CD4-positive, alpha-beta T cell (primary cell): ENCODE data around the gene F10. TPM values are rescaled to one million over a fixed set of nuclear protein-coding genes. Genes with fewer than 3 reads are reported as not detected.

Source experiments
- ATAC-seq: fragments of 200-7000 bp; cut with Tn5 transposase; one replicate; pipeline ENCODE4 v1.10.0; 2022; ENCODE audit warnings: mild to moderate bottlenecking; ENCODE audit not compliant: poor library complexity
- CTCF ChIA-PET: fragments of 350-600 bp; sonication (Branson Sonifier 250); formaldehyde crosslinking; loops from one replicate; lab custom pipeline; 2021; ENCODE audit warnings: antibody characterized with exemption, inconsistent platforms; lab: Charles Lee
- POLR2A ChIA-PET: fragments of 350-600 bp; sonication (Branson Sonifier 250); formaldehyde crosslinking; loops from one replicate; lab custom pipeline; 2021; ENCODE audit warnings: antibody characterized with exemption, inconsistent platforms; lab: Charles Lee
- DNase-seq, 14 experiments: peaks; one replicate each; pipeline ENCODE4 v3.0.0-alpha.2; 2013 to 2020; ENCODE audit warnings: mixed read lengths in 2 of 14
- H3K27ac ChIP-seq, 2 donors: one replicate each; pipeline versions ENCODE4 v1.5.1 to v1.7.0; 2013; ENCODE audit warnings: low read length in 2 of 2, low read depth in 1 of 2, mild to moderate bottlenecking in 1 of 2
- H3K27me3 ChIP-seq, 2 experiments: 1 replicate in 1 of 2; 2 replicates in 1 of 2; pipeline versions ENCODE4 v1.6.1 to v1.7.0; 2013; ENCODE audit warnings: low read length in 2 of 2, control low read depth in 1 of 2, mild to moderate bottlenecking in 1 of 2, moderate library complexity in 1 of 2; ENCODE audit not compliant: insufficient read depth in 2 of 2, control insufficient read depth in 1 of 2
- H3K36me3 ChIP-seq: one replicate; pipeline ENCODE4 v1.6.1; 2013; ENCODE audit warnings: low read length, control low read depth; ENCODE audit not compliant: insufficient read depth
- H3K4me1 ChIP-seq: one replicate; pipeline ENCODE4 v1.6.1; 2013; ENCODE audit warnings: low read length, control low read depth; ENCODE audit not compliant: insufficient read depth
- H3K4me3 ChIP-seq: one replicate; pipeline ENCODE4 v1.5.1; 2013; ENCODE audit warnings: mild to moderate bottlenecking, low read length, moderate library complexity
- H3K9me3 ChIP-seq, 2 experiments: 1 replicate in 1 of 2; 2 replicates in 1 of 2; pipeline versions ENCODE4 v1.6.1 to v1.7.0; 2013; ENCODE audit warnings: low read length in 2 of 2, mild to moderate bottlenecking in 2 of 2, control low read depth in 1 of 2, moderate library complexity in 1 of 2; ENCODE audit not compliant: control insufficient read depth in 1 of 2, insufficient read depth in 1 of 2
- H3K27ac Mint-ChIP-seq: one replicate; pipeline ENCODE4 v1.8.0; 2020; ENCODE audit warnings: mixed read lengths
- H3K27me3 Mint-ChIP-seq: one replicate; pipeline ENCODE4 v1.8.0; 2021; ENCODE audit warnings: mixed read lengths
- H3K36me3 Mint-ChIP-seq: one replicate; pipeline ENCODE4 v1.8.0; 2021; ENCODE audit warnings: low read depth, mixed read lengths
- H3K4me1 Mint-ChIP-seq: one replicate; pipeline ENCODE4 v1.8.0; 2021; ENCODE audit warnings: low read depth, mixed read lengths
- H3K4me3 Mint-ChIP-seq: one replicate; pipeline ENCODE4 v1.8.0; 2020; ENCODE audit warnings: mild to moderate bottlenecking, mixed read lengths
- H3K9me3 Mint-ChIP-seq: one replicate; pipeline ENCODE4 v1.8.0; 2020; ENCODE audit warnings: mixed read lengths
- CTCF ChIP-seq: fragments of 200-600 bp; IDR thresholded peaks from one replicate; pipeline ENCODE4 v1.8.0; 2022; ENCODE audit warnings: antibody characterized with exemption, mild to moderate bottlenecking
- intact Hi-C, 2 experiments: fragments of 100-400 bp; cut with DNase I in 1 of 2; cut with micrococcal nuclease in 1 of 2; formaldehyde crosslinking; loops; one replicate each; pipeline versions ENCODE4 v1.15.1 to v1.9.0; 2023 to 2025; cut with DNase I, micrococcal nuclease
- total RNA-seq, 174 experiments: library from RNA in 2 of 174; stranded (reverse) in 2 of 174; gene quantifications; one replicate each; pipeline ENCODE4 v1.2.3 and lab custom pipeline; 2021 to 2026

The F10 gene
- total RNA-seq, 2 experiments from 2014 or later = not detected

- H3K27ac Mint-ChIP-seq = no peak overlapping the region
- H3K27me3 Mint-ChIP-seq = no peaks in the 10 kb centered on the region
- CTCF ChIA-PET = no interaction called here
- H3K9me3 Mint-ChIP-seq = no peaks in the 10 kb centered on the region
- Histone ChIP-seq H3K27me3 (peaks cover 0 to 2% of the 10 kb centered on the region in 2 experiments), H3K4me3 (no peak overlapping the region), H3K9me3 (no peaks in the 10 kb centered on the region), H3K36me3 (no peaks in the 10 kb centered on the region), H3K27ac (no peak overlapping the region), H3K4me1 (peaks cover 9% of the 10 kb centered on the region)
- intact Hi-C loops = no loop called here
- H3K36me3 Mint-ChIP-seq = no peaks in the 10 kb centered on the region
- ATAC-seq (no peak), DNase-seq (no peak)
- POLR2A ChIA-PET = no interaction called here
- no peak for TF ChIP-seq CTCF
- no peak overlapping the region for H3K4me3 Mint-ChIP-seq
- no peaks in the 10 kb centered on the region for H3K4me1 Mint-ChIP-seq
Observed at GRCh38 chr13:113116871-113117271, 5.7 kb upstream of the F10 start.

- no peak overlapping the region for H3K4me3 Mint-ChIP-seq
- H3K9me3 Mint-ChIP-seq = no peaks in the 10 kb centered on the region
- no peak for ATAC-seq
- no peaks in the 10 kb centered on the region for H3K36me3 Mint-ChIP-seq
- Histone ChIP-seq H3K36me3 (no peaks in the 10 kb centered on the region), H3K27ac (no peak overlapping the region), H3K4me3 (no peak overlapping the region), H3K27me3 (peaks cover 0 to 2% of the 10 kb centered on the region in 2 experiments), H3K9me3 (no peaks in the 10 kb centered on the region), H3K4me1 (peaks cover 9% of the 10 kb centered on the region)
- TF ChIP-seq CTCF = no peak
- H3K4me1 Mint-ChIP-seq = no peaks in the 10 kb centered on the region
- intact Hi-C loops = no loop called here
- H3K27ac Mint-ChIP-seq = no peak overlapping the region
- POLR2A ChIA-PET = no interaction called here
- CTCF ChIA-PET = interaction anchor here (0.6 kb wide), 1 partner anchor 183 kb away, joined by 3 read pairs; no protein-coding TSS in a partner anchor
- no peak for DNase-seq
- no peaks in the 10 kb centered on the region for H3K27me3 Mint-ChIP-seq
Observed at GRCh38 chr13:113117335-113117872, 5.2 kb upstream of the F10 start.

DNA sequence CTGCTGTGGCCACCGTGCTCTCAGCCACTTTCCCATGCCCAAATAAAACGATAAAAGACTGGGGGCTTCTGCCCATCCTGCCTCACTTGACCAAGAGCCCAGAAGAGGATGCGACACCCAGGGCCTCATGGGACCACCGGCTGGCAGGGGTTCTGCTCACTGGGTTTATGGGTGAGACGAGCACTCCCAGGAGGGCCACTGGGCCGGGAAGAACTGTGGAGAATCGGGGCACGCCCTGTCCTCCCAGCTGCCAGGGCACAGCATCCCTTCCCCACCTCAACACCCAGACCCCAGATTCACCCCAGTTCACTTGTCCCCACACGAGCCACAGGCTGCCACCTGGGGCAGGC lies 4.7 kb upstream of the F10 start:
- H3K4me3 Mint-ChIP-seq = no peak overlapping the region
- peaks cover 0 to 2% of the 10 kb centered on the region in 2 experiments for H3K27me3 ChIP-seq
- no peaks in the 10 kb centered on the region for H3K36me3 ChIP-seq
- ChIA-PET POLR2A (no interaction called here), CTCF (interaction anchor here (0.6 kb wide), 1 partner anchor 183 kb away, joined by 3 read pairs; no protein-coding TSS in a partner anchor)
- no peak for TF ChIP-seq CTCF
- H3K4me1 Mint-ChIP-seq = no peaks in the 10 kb centered on the region
- no peak overlapping the region for H3K27ac ChIP-seq
- ATAC-seq = no peak
- no peaks in the 10 kb centered on the region for H3K9me3 ChIP-seq
- H3K4me1 ChIP-seq = peaks cover 9% of the 10 kb centered on the region
- intact Hi-C loops = no loop called here
- H3K27ac Mint-ChIP-seq = no peak overlapping the region
- DNase-seq = no peak
- H3K36me3 Mint-ChIP-seq = no peaks in the 10 kb centered on the region
- no peaks in the 10 kb centered on the region for H3K9me3 Mint-ChIP-seq
- H3K4me3 ChIP-seq = no peak overlapping the region
- H3K27me3 Mint-ChIP-seq = no peaks in the 10 kb centered on the region
